ENCODE measurements around the gene AKR1D1.

The AKR1D1 gene

DNA sequence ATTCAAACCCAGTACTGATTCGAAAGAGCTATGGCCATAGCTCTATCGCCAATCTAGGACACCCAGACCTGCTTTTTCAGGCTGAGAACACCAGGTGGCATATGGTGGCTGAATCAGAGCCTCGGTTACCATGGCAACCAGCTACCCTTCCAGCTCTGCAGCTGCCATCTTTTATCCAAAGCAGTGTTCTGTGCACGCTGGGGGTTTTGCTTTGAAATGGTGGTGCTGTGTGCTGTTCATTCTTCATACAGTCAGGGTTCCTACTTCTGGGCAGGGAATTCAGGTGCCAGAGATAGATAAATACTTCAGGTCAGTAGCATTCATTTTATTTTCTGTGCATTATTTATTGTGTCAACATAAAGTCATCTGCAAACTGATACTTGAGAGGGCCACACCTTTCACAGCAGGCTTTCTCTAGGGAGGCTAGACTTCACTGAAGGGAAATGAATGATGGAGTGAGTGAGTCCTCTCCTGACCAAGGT is 85.4 kb downstream of the AKR1D1 start (continued):
- TF ChIP-seq ZNF423 (tag by site-specific recombination; IDR thresholded peaks at IDR 0.05) (no peak), ZNF223 (tag by site-specific recombination; IDR thresholded peaks at IDR 0.05) (no peak), YY1 (tag by site-specific recombination; IDR thresholded peaks at IDR 0.05) (peak; percentile 33; the same call in 1 of the 2 replicates), ZSCAN23 (tag by site-specific recombination; IDR thresholded peaks at IDR 0.05) (no peak), KLF9 (tag by site-specific recombination; IDR thresholded peaks at IDR 0.05; ENCODE audit: low read depth) (no peak), ZNF76 (tag by site-specific recombination; IDR thresholded peaks at IDR 0.05; ENCODE audit: borderline replicate concordance, low read depth) (no peak; the same call in 1 of the 2 replicates), ZNF654 (tag by site-specific recombination; IDR thresholded peaks at IDR 0.05; ENCODE audit: low read depth) (peak; percentile 69), ZFP69B (tag by site-specific recombination; IDR thresholded peaks at IDR 0.05) (no peak), ZNF747 (tag by site-specific recombination; IDR thresholded peaks at IDR 0.05) (no peak), ZNF585B (tag by site-specific recombination; IDR thresholded peaks at IDR 0.05) (no peak), ZNF561 (tag by site-specific recombination; IDR thresholded peaks at IDR 0.05; ENCODE audit: borderline replicate concordance) (0 out of 2 replicates have a peak, but pooled peaks have one; percentile 18), OVOL3 (tag by site-specific recombination; IDR thresholded peaks at IDR 0.05) (no peak), ZNF677 (tag by site-specific recombination; IDR thresholded peaks at IDR 0.05) (no peak), ZNF791 (tag by site-specific recombination; IDR thresholded peaks at IDR 0.05) (no peak), BCL11A (tag by site-specific recombination; IDR thresholded peaks at IDR 0.05; ENCODE audit: low read depth) (no peak), ZEB2 (tag by site-specific recombination; IDR thresholded peaks at IDR 0.05) (no peak), ZNF366 (tag by site-specific recombination; conservative IDR thresholded peaks at IDR 0.05) (no peak), ZNF146 (tag by site-specific recombination; IDR thresholded peaks at IDR 0.05) (no peak)
- TF ChIP-seq, protein P1, sequence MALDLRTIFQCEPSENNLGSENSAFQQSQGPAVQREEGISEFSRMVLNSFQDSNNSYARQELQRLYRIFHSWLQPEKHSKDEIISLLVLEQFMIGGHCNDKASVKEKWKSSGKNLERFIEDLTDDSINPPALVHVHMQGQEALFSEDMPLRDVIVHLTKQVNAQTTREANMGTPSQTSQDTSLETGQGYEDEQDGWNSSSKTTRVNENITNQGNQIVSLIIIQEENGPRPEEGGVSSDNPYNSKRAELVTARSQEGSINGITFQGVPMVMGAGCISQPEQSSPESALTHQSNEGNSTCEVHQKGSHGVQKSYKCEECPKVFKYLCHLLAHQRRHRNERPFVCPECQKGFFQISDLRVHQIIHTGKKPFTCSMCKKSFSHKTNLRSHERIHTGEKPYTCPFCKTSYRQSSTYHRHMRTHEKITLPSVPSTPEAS (tag by site-specific recombination; IDR thresholded peaks at IDR 0.05): no peak
- TF ChIP-seq, protein P2, sequence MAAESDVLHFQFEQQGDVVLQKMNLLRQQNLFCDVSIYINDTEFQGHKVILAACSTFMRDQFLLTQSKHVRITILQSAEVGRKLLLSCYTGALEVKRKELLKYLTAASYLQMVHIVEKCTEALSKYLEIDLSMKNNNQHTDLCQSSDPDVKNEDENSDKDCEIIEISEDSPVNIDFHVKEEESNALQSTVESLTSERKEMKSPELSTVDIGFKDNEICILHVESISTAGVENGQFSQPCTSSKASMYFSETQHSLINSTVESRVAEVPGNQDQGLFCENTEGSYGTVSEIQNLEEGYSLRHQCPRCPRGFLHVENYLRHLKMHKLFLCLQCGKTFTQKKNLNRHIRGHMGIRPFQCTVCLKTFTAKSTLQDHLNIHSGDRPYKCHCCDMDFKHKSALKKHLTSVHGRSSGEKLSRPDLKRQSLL (tag by site-specific recombination; IDR thresholded peaks at IDR 0.05): peak; percentile 48; the same call in 1 of the 2 replicates
- TF ChIP-seq, protein P3, sequence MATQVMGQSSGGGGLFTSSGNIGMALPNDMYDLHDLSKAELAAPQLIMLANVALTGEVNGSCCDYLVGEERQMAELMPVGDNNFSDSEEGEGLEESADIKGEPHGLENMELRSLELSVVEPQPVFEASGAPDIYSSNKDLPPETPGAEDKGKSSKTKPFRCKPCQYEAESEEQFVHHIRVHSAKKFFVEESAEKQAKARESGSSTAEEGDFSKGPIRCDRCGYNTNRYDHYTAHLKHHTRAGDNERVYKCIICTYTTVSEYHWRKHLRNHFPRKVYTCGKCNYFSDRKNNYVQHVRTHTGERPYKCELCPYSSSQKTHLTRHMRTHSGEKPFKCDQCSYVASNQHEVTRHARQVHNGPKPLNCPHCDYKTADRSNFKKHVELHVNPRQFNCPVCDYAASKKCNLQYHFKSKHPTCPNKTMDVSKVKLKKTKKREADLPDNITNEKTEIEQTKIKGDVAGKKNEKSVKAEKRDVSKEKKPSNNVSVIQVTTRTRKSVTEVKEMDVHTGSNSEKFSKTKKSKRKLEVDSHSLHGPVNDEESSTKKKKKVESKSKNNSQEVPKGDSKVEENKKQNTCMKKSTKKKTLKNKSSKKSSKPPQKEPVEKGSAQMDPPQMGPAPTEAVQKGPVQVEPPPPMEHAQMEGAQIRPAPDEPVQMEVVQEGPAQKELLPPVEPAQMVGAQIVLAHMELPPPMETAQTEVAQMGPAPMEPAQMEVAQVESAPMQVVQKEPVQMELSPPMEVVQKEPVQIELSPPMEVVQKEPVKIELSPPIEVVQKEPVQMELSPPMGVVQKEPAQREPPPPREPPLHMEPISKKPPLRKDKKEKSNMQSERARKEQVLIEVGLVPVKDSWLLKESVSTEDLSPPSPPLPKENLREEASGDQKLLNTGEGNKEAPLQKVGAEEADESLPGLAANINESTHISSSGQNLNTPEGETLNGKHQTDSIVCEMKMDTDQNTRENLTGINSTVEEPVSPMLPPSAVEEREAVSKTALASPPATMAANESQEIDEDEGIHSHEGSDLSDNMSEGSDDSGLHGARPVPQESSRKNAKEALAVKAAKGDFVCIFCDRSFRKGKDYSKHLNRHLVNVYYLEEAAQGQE (tag by site-specific recombination; IDR thresholded peaks at IDR 0.05): no peak

DNA sequence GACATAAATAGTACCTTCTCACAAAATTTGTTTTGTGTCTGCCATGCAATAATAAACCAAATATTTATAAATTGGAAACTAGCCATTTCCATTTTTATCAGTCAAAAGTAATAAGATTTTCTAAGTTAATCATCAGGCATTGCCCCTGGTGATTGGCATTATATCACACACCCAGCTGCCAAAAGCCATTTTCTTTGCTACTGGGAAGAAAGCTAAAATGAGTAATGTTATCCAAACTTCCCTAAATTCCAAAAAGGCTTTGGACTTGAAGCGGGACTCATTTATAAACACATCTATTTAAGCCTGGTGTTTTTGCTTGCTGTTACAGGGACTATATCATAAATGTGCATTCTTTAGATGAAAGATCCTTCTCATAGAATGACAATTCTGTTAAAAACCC is 86.0 kb downstream of the AKR1D1 start:
- no peak overlapping the region for H3K4me3 ChIP-seq (ENCODE audit: low read depth, low read length)
- H3K4me1 ChIP-seq (ENCODE audit: control insufficient read depth, insufficient read depth, low read length): no peaks in the 10 kb centered on the region
- TF ChIP-seq ZNF837 (tag by site-specific recombination; IDR thresholded peaks at IDR 0.05) (no peak), ZNF223 (tag by site-specific recombination; IDR thresholded peaks at IDR 0.05) (no peak), ZNF211 (tag by site-specific recombination; IDR thresholded peaks at IDR 0.05; ENCODE audit: low read depth) (no peak), SP7 (tag by site-specific recombination; IDR thresholded peaks at IDR 0.05) (no peak), HOXC10 (CRISPR knock-in tag; IDR thresholded peaks at IDR 0.05) (no peak), ZNF341 (tag by site-specific recombination; IDR thresholded peaks at IDR 0.05; ENCODE audit: low read depth) (no peak)
- TF ChIP-seq, protein P4, sequence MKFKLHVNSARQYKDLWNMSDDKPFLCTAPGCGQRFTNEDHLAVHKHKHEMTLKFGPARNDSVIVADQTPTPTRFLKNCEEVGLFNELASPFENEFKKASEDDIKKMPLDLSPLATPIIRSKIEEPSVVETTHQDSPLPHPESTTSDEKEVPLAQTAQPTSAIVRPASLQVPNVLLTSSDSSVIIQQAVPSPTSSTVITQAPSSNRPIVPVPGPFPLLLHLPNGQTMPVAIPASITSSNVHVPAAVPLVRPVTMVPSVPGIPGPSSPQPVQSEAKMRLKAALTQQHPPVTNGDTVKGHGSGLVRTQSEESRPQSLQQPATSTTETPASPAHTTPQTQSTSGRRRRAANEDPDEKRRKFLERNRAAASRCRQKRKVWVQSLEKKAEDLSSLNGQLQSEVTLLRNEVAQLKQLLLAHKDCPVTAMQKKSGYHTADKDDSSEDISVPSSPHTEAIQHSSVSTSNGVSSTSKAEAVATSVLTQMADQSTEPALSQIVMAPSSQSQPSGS (tag by site-specific recombination; IDR thresholded peaks at IDR 0.05; ENCODE audit: low read depth): no peak
- TF ChIP-seq, protein P5, sequence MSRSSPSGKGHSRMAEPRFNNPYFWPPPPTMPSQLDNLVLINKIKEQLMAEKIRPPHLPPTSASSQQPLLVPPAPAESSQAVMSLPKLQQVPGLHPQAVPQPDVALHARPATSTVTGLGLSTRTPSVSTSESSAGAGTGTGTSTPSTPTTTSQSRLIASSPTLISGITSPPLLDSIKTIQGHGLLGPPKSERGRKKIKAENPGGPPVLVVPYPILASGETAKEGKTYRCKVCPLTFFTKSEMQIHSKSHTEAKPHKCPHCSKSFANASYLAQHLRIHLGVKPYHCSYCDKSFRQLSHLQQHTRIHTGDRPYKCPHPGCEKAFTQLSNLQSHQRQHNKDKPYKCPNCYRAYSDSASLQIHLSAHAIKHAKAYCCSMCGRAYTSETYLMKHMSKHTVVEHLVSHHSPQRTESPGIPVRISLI (tag by site-specific recombination; IDR thresholded peaks at IDR 0.05): no peak
- H3K36me3 ChIP-seq (ENCODE audit: control insufficient read depth in 2 of 2, insufficient read depth in 1 of 2, low read length in 2 of 2): no peaks in the 10 kb centered on the region
- POLR2A ChIA-PET: interaction anchor here (1.0 kb wide), 1 partner anchor 122 kb away, joined by 3 read pairs; no protein-coding TSS in a partner anchor
- no peaks in the 10 kb centered on the region for H3K9me3 ChIP-seq (ENCODE audit: control insufficient read depth, insufficient read depth, low read depth, low read length)
- CTCF ChIA-PET: interaction anchor here (0.7 to 4.2 kb wide), 9 partner anchors 9 to 710 kb away, joined by 3 to 39 read pairs (median 4); no protein-coding TSS in a partner anchor
- no peak overlapping the region for H3K27ac ChIP-seq (ENCODE audit: extremely low read depth, low read depth, low read length)

Data from HEK293 (cell line).